ENCODE results near the gene SPIRE2. TPM values are rescaled to one million over a fixed set of nuclear protein-coding genes. Genes with fewer than 3 reads are reported as not detected.

The SPIRE2 gene
- polyA plus RNA-seq, 1 donor (not counting 4 experiments of a cell fraction or from before 2014, with no cell fraction given) = 1.1 TPM

- Histone ChIP-seq H3K4me2 (ENCODE audit: control insufficient read depth, extremely low read depth, insufficient read depth, low read depth, low read length) (no peak overlapping the region), H3K79me2 (ENCODE audit: control insufficient read depth, insufficient read depth, low read length) (no peaks in the 10 kb centered on the region), H3K9me3 (ENCODE audit: control insufficient read depth, low read depth, low read length) (no peaks in the 10 kb centered on the region), H3K36me3 (ENCODE audit: control insufficient read depth in 2 of 2, extremely low read depth in 1 of 2, insufficient read depth in 2 of 2, low read length in 2 of 2) (no peaks in the 10 kb centered on the region), H3K27me3 (ENCODE audit: control insufficient read depth, extremely low read depth, insufficient read depth, low read length) (no peaks in the 10 kb centered on the region), H3K4me3 (ENCODE audit: control insufficient read depth in 2 of 3, extremely low read depth in 1 of 3, insufficient read depth in 2 of 3, low read depth in 1 of 3, low read length in 3 of 3) (no peak overlapping the region), H4K20me1 (ENCODE audit: control insufficient read depth, extremely low read depth, insufficient read depth, low read length) (no peaks in the 10 kb centered on the region), H3K9ac (ENCODE audit: control insufficient read depth, extremely low read depth, insufficient read depth, low read length) (no peak overlapping the region), H2AFZ (ENCODE audit: control insufficient read depth, low read length) (no peak overlapping the region), H3K27ac (ENCODE audit: control insufficient read depth, insufficient read depth, low read length) (no peak overlapping the region), H3K9me1 (ENCODE audit: control insufficient read depth, extremely low read depth, insufficient read depth, low read length) (no peaks in the 10 kb centered on the region), H3K4me1 (ENCODE audit: control insufficient read depth, extremely low read depth, insufficient read depth, low read length) (no peaks in the 10 kb centered on the region)
- dilution Hi-C loops (cut with MboI; ENCODE audit: extremely low pct_ligation_motif_present, low sequenced_read_pairs) = no loop called here
- no peak for DNase-seq (ENCODE audit: low read depth, low spot score)
- no peak for TF ChIP-seq EZH2 (IDR thresholded peaks at IDR 0.05; ENCODE audit: low read length)
- TF ChIP-seq CTCF (optimal IDR thresholded peaks at IDR 0.05 in 1 of 3, IDR thresholded peaks at IDR 0.05 in 1 of 3, conservative IDR thresholded peaks at IDR 0.05 in 1 of 3; ENCODE audit: extremely low read depth in 1 of 3, insufficient read depth in 2 of 3, low read length in 3 of 3) = no peak
- no peak for FAIRE-seq
These were observed 27.1 kb downstream of the SPIRE2 start for GRCh38 chr16:89855301-89855945.

GRCh38 chr16:89855986-89856385 lies 27.7 kb downstream of the SPIRE2 start:
- no peak for DNase-seq (ENCODE audit: low read depth, low spot score)
- no peaks in the 10 kb centered on the region for H3K36me3 ChIP-seq (ENCODE audit: control insufficient read depth in 2 of 2, extremely low read depth in 1 of 2, insufficient read depth in 2 of 2, low read length in 2 of 2)
- H3K4me1 ChIP-seq (ENCODE audit: control insufficient read depth, extremely low read depth, insufficient read depth, low read length) = no peaks in the 10 kb centered on the region
- dilution Hi-C loops (cut with MboI; ENCODE audit: extremely low pct_ligation_motif_present, low sequenced_read_pairs) = no loop called here
- H3K79me2 ChIP-seq (ENCODE audit: control insufficient read depth, insufficient read depth, low read length) = no peaks in the 10 kb centered on the region
- H3K9me1 ChIP-seq (ENCODE audit: control insufficient read depth, extremely low read depth, insufficient read depth, low read length) = no peaks in the 10 kb centered on the region
- H3K9me3 ChIP-seq (ENCODE audit: control insufficient read depth, low read depth, low read length) = no peaks in the 10 kb centered on the region
- H3K4me3 ChIP-seq (ENCODE audit: control insufficient read depth in 2 of 3, extremely low read depth in 1 of 3, insufficient read depth in 2 of 3, low read depth in 1 of 3, low read length in 3 of 3) = no peak overlapping the region
- no peaks in the 10 kb centered on the region for H3K27me3 ChIP-seq (ENCODE audit: control insufficient read depth, extremely low read depth, insufficient read depth, low read length)
- FAIRE-seq = no peak
- H3K4me2 ChIP-seq (ENCODE audit: control insufficient read depth, extremely low read depth, insufficient read depth, low read depth, low read length) = no peak overlapping the region
- no peaks in the 10 kb centered on the region for H4K20me1 ChIP-seq (ENCODE audit: control insufficient read depth, extremely low read depth, insufficient read depth, low read length)
- H2AFZ ChIP-seq (ENCODE audit: control insufficient read depth, low read length) = no peak overlapping the region
- TF ChIP-seq EZH2 (IDR thresholded peaks at IDR 0.05; ENCODE audit: low read length) (no peak), CTCF (optimal IDR thresholded peaks at IDR 0.05 in 1 of 3, IDR thresholded peaks at IDR 0.05 in 1 of 3, conservative IDR thresholded peaks at IDR 0.05 in 1 of 3; ENCODE audit: extremely low read depth in 1 of 3, insufficient read depth in 2 of 3, low read length in 3 of 3) (no peak)
- no peak overlapping the region for H3K27ac ChIP-seq (ENCODE audit: control insufficient read depth, insufficient read depth, low read length)
- no peak overlapping the region for H3K9ac ChIP-seq (ENCODE audit: control insufficient read depth, extremely low read depth, insufficient read depth, low read length)
